Activated T-helper 1 cell treated with anti-CD3 and anti-CD28 coated beads, Interleukin-12 subunit alpha, Interleukin-12 subunit beta, Interleukin-2, Interleukin-4 antibody, amounts not matched to agents 30 ng/mL and 10 ng/mL and 1 ng/mL, durations not matched to agents 14 hours and 24 hours and 36 hours (primary cell): ENCODE results near the gene CAV1. TPM values are rescaled to one million over a fixed set of nuclear protein-coding genes. Genes with fewer than 3 reads are reported as not detected.
A peak's percentile ranks its signal among the peaks of the same experiment; 100 is the strongest.

Source experiments
- DNase-seq: peaks from one replicate; pipeline ENCODE4 v3.0.0; 2021; ENCODE audit warnings: low spot score
- H3K27ac Mint-ChIP-seq: one replicate; pipeline ENCODE4 v1.8.0; 2021; ENCODE audit warnings: mild to moderate bottlenecking, mixed read lengths
- H3K27me3 Mint-ChIP-seq: one replicate; pipeline ENCODE4 v1.8.0; 2022; ENCODE audit warnings: mild to moderate bottlenecking, moderate library complexity, mixed read lengths; ENCODE audit not compliant: insufficient read depth
- H3K36me3 Mint-ChIP-seq: one replicate; pipeline ENCODE4 v1.8.0; 2021; ENCODE audit warnings: low read depth, mixed read lengths
- H3K4me1 Mint-ChIP-seq: one replicate; pipeline ENCODE4 v1.8.0; 2021; ENCODE audit warnings: low read depth, mixed read lengths
- H3K4me3 Mint-ChIP-seq: one replicate; pipeline ENCODE4 v1.8.0; 2021; ENCODE audit warnings: mild to moderate bottlenecking, moderate library complexity, mixed read lengths
- H3K9me3 Mint-ChIP-seq: one replicate; pipeline ENCODE4 v1.8.0; 2021; ENCODE audit warnings: mixed read lengths
- intact Hi-C: fragments of 100-400 bp; cut with micrococcal nuclease; formaldehyde crosslinking; loops from one replicate; pipeline ENCODE4 v1.15.1; 2024
- total RNA-seq: library from RNA; stranded (reverse); gene quantifications from 2 replicates; pipeline ENCODE4 v1.2.3, GENCODE V29; 2022

CAV1 gene
- total RNA-seq, 1 donor from 2014 or later: 1.8 TPM

DNA sequence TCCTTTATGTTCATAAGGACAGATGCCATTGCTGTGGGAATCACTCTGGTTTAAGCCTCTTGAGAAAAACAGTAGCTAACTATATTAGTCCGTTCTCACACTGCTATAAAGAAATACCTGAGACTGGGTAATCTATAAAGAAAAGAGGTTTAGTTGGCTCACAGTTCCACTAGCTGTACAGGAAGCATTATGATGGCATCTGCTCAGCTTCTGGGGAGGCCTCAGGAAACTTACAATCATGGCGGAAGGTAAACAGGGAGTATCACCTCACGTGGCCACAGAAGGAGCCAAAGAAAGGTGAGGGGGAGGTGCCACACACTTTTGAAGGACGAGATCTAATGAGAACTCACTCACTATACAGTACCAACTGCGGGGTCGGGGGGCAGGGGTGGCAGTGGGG is 28.2 kb upstream of the CAV1 start:
- Mint-ChIP-seq H3K27me3 (peaks cover 45% of the 10 kb centered on the region), H3K27ac (no peak overlapping the region), H3K4me1 (peaks cover 10% of the 10 kb centered on the region), H3K9me3 (no peaks in the 10 kb centered on the region), H3K36me3 (no peaks in the 10 kb centered on the region), H3K4me3 (no peak overlapping the region)
- no peak for DNase-seq
- intact Hi-C loops: no loop called here

GRCh38 chr7:116497708-116498107 is 27.1 kb upstream of the CAV1 start:
- Mint-ChIP-seq H3K36me3 (no peaks in the 10 kb centered on the region), H3K4me3 (no peak overlapping the region), H3K27me3 (peaks cover 46% of the 10 kb centered on the region), H3K9me3 (no peaks in the 10 kb centered on the region), H3K27ac (no peak overlapping the region), H3K4me1 (peaks cover 10% of the 10 kb centered on the region)
- intact Hi-C loops: no loop called here
- no peak for DNase-seq

DNA sequence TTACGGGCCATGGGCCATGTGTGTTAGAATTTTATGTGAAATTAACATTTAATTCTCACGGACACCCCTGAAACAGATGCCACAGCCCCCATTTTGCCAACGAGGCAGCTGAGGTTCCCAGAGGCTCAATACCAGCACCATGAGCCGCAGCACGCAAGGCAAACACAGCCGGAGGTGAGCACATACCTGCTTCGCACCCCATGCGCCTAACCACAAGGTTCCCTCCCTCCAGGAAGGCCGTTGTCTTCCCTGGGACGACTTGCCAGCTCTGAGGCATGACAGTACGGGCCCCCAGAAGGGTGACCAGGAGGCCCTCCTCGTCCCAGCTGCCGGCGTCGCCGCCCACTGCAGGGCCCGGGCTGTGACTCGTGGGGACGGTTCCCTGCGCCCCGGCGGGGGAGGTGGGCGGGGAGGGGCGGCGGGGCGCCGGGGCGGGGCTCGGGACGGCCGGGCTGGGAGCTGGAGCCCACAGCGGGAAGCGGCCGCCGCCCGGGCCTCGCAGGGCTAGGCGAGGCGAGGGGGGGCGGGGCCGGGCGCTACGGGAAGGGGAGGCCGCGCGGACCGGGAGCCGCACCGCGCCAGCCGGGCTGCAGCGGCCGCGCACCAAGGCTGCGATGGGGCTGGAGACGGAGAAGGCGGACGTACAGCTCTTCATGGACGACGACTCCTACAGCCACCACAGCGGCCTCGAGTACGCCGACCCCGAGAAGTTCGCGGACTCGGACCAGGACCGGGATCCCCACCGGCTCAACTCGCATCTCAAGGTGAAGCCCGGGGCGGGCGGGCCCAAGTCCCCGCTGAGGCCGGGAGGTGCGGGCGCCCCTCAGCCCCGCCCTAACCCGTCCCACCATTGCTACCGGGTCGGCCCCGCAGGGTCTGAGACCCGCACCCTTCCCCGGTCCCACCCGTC is 25.4 kb upstream of the CAV1 start, which contains the start of gene CAV2:
CAV2 (plus strand) TSS at position 571 of the 910 bp plus-strand sequence; CDS start at position 615, 44 bp downstream.
- Mint-ChIP-seq H3K27ac (peak within 1 kb of the TSS; percentile 24), H3K4me3 (peak within 1 kb of the TSS; percentile 19), H3K36me3 (no peaks in the 10 kb centered on the region), H3K9me3 (no peaks in the 10 kb centered on the region), H3K4me1 (peaks cover 10% of the 10 kb centered on the region), H3K27me3 (peaks cover 53% of the 10 kb centered on the region)
- intact Hi-C loops: loop anchor here (1.0 kb wide), 1 partner anchor 27 kb away; no protein-coding TSS in a partner anchor
- no peak for DNase-seq

GRCh38 chr7:116500078-116500853 is 24.6 kb upstream of the CAV1 start:
- Mint-ChIP-seq H3K9me3 (no peaks in the 10 kb centered on the region), H3K4me3 (peak overlapping the region; percentile 19), H3K27me3 (peaks cover 52% of the 10 kb centered on the region), H3K36me3 (no peaks in the 10 kb centered on the region), H3K27ac (peak overlapping the region; percentile 24), H3K4me1 (peaks cover 10% of the 10 kb centered on the region)
- intact Hi-C loops: loop anchor here (1.0 kb wide), 1 partner anchor 26 kb away; no protein-coding TSS in a partner anchor
- DNase-seq: no peak

DNA sequence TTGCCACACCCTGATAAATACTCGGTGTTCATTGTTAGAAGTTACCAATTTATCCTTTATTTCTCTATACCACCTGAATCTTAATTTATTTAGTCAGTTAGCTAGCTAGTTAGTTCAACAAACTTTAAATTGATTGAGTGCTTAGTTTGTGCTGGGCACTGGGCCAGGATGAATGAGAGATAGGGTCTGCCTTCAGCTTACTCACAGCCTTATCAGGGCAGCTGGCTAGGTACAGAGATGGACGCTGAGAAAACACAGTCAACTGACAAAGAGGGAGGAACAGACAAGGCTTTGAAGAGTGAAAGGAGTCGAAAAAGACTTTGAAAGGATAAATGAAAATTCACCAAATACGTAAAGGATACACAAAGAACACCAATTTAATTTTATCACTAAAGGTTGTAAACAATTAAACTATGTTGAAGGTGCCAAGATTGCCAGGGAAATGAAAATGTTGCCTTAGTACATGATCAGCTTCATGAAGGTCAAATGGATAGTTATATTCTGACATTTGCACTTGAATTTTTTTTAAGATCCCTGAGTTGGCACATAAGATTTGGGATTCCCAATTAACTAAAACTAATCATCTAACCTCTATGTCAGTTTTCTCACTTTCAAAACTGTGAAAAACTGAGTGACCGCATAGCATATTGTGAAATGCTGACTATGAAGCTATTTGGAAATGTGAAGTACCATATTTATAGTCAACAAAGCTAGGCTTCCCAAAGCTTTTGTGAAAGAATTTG is 23.2 kb upstream of the CAV1 start:
- Mint-ChIP-seq H3K9me3 (no peaks in the 10 kb centered on the region), H3K27ac (no peak overlapping the region), H3K4me3 (no peak overlapping the region), H3K27me3 (peaks cover 46% of the 10 kb centered on the region), H3K4me1 (peaks cover 10% of the 10 kb centered on the region), H3K36me3 (no peaks in the 10 kb centered on the region)
- no peak for DNase-seq
- intact Hi-C loops: no loop called here

- no peak overlapping the region for H3K27ac Mint-ChIP-seq
- intact Hi-C loops: no loop called here
- H3K4me3 Mint-ChIP-seq: no peak overlapping the region
- H3K27me3 Mint-ChIP-seq: peaks cover 40% of the 10 kb centered on the region
- H3K4me1 Mint-ChIP-seq: peaks cover 10% of the 10 kb centered on the region
- no peaks in the 10 kb centered on the region for H3K36me3 Mint-ChIP-seq
- H3K9me3 Mint-ChIP-seq: no peaks in the 10 kb centered on the region
- no peak for DNase-seq
Measured at GRCh38 chr7:116502201-116503096, 22.4 kb upstream of the CAV1 start.

GRCh38 chr7:116503835-116504234 is 21.0 kb upstream of the CAV1 start:
- Mint-ChIP-seq H3K36me3 (no peaks in the 10 kb centered on the region), H3K27me3 (peaks cover 34% of the 10 kb centered on the region), H3K4me3 (no peak overlapping the region), H3K9me3 (no peaks in the 10 kb centered on the region), H3K4me1 (peaks cover 10% of the 10 kb centered on the region), H3K27ac (no peak overlapping the region)
- DNase-seq: no peak
- intact Hi-C loops: no loop called here

- Mint-ChIP-seq H3K9me3 (no peaks in the 10 kb centered on the region), H3K27me3 (peaks cover 35% of the 10 kb centered on the region), H3K4me1 (peaks cover 7% of the 10 kb centered on the region), H3K4me3 (no peak overlapping the region), H3K36me3 (no peaks in the 10 kb centered on the region), H3K27ac (no peak overlapping the region)
- DNase-seq: no peak
- intact Hi-C loops: no loop called here
Measured at GRCh38 chr7:116505278-116505677, 19.6 kb upstream of the CAV1 start.

GRCh38 chr7:116505823-116506222 is 19.0 kb upstream of the CAV1 start:
- Mint-ChIP-seq H3K27me3 (peaks cover 32% of the 10 kb centered on the region), H3K4me3 (no peak overlapping the region), H3K36me3 (no peaks in the 10 kb centered on the region), H3K9me3 (no peaks in the 10 kb centered on the region), H3K27ac (no peak overlapping the region), H3K4me1 (peaks cover 1% of the 10 kb centered on the region)
- intact Hi-C loops: no loop called here
- DNase-seq: no peak

DNA sequence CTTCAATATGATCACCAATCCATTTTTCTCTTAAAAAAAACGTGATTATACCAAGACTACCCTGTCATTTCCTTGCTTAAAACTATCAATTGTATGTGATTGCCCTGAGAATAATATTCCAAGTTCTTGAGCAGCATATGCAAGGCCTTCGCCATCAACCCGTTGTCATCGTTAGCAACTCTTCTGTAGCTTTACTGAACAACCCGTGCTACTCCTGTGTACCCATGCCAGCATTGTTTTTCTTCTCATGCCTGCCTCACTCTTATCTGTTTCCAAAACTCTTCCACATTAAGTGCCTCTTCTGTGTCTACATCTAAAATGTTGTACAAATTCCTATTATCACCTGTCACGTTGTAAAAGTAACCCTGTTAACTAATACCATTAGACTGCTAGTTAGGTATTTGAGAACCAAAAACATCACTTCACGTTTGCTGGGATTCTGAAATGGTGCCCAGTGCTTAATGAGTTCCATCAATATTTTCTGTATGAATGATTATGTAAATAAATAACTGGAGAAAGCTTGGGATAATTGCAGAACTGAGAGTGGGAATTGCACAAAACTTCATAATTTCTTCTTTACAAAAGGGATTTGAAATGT is 14.8 kb upstream of the CAV1 start:
- Mint-ChIP-seq H3K36me3 (no peaks in the 10 kb centered on the region), H3K27me3 (peaks cover 27% of the 10 kb centered on the region), H3K27ac (no peak overlapping the region), H3K4me3 (no peak overlapping the region), H3K4me1 (peaks cover 17% of the 10 kb centered on the region), H3K9me3 (no peaks in the 10 kb centered on the region)
- DNase-seq: no peak
- intact Hi-C loops: no loop called here

GRCh38 chr7:116510795-116511194 is 14.0 kb upstream of the CAV1 start:
- peaks cover 29% of the 10 kb centered on the region for H3K27me3 Mint-ChIP-seq
- no peaks in the 10 kb centered on the region for H3K9me3 Mint-ChIP-seq
- no peak overlapping the region for H3K27ac Mint-ChIP-seq
- intact Hi-C loops: no loop called here
- peaks cover 17% of the 10 kb centered on the region for H3K4me1 Mint-ChIP-seq
- DNase-seq: no peak
- no peak overlapping the region for H3K4me3 Mint-ChIP-seq
- no peaks in the 10 kb centered on the region for H3K36me3 Mint-ChIP-seq
